AG04449 (cell line): ENCODE data around the gene EMD.
"Not testable (repeated sequence)": the region's sequence is repeated elsewhere in the genome, so short reads cannot be mapped to it uniquely, and the experiment has no call there.

Experiments used
- CTCF ChIA-PET: fragments of 350-600 bp; formaldehyde crosslinking; extraction: SDS; loops from one replicate; lab custom pipeline; 2021; ENCODE audit warnings: antibody characterized with exemption; lab: Yijun Ruan, JAX
- POLR2A ChIA-PET: fragments of 400-600, 350-600 bp; formaldehyde crosslinking; extraction: SDS; loops from one replicate; lab custom pipeline; 2020; ENCODE audit warnings: antibody characterized with exemption, inconsistent platforms; lab: Yijun Ruan, JAX
- DNase-seq: peaks from one replicate; pipeline ENCODE4 v3.0.0-alpha.2; 2010; ENCODE audit warnings: low read depth, low spot score
- H3K4me3 ChIP-seq: 2 replicates; pipeline ENCODE4 v1.5.1; 2011; ENCODE audit warnings: low read depth, mild to moderate bottlenecking, control low read depth, low read length
- CTCF ChIP-seq: IDR thresholded peaks from one replicate; pipeline ENCODE4 v1.5.1; 2011; ENCODE audit warnings: mild to moderate bottlenecking, moderate library complexity, low read length, control low read depth, inconsistent platforms; ENCODE audit not compliant: insufficient read depth; ENCODE audit errors: missing control alignments

Gene EMD

GRCh38 chrX:154378799-154379568 lies at the start of gene EMD:
Gene EMD, plus strand, starts transcription at chrX:154379295. Its CDS starts 190 bp downstream, at chrX:154379485.
- peak; percentile 82 for DNase-seq
- no peak for TF ChIP-seq CTCF
- ChIA-PET CTCF (no interaction called here), POLR2A (interaction anchor here (1.0 to 1.5 kb wide), 2 partner anchors 8 to 30 kb away, joined by 4 to 12 read pairs; no protein-coding TSS in a partner anchor)
- peak within 1 kb of the TSS; percentile 71 for H3K4me3 ChIP-seq

DNA sequence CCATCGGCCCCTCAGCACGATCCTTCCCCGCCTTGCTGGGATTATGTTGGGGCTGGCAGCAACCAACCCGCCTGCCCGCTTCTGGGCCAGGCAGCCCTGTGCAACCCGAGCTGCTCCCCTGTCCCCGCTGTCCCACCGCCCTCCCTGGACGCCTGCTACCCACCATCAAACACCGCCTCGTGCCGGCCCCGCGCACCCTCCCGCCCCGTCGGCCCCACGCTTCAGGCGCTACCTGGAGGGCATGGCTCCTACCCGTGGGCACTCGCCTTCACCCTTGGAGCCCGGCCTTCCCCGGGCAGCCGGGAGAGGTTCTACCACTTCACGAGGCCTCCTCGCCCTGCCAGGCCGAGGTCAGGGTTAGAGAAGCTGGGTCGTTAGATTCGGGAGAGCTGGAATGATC lies 46.5 kb upstream of the EMD start:
- no peak overlapping the region for H3K4me3 ChIP-seq
- CTCF ChIA-PET = interaction anchor here (2.3 kb wide), 1 partner anchor 41 kb away, joined by 7 read pairs; the partner anchor contains the start of gene FLNA
- POLR2A ChIA-PET = no interaction called here
- no peak for TF ChIP-seq CTCF
- DNase-seq = no peak

DNA sequence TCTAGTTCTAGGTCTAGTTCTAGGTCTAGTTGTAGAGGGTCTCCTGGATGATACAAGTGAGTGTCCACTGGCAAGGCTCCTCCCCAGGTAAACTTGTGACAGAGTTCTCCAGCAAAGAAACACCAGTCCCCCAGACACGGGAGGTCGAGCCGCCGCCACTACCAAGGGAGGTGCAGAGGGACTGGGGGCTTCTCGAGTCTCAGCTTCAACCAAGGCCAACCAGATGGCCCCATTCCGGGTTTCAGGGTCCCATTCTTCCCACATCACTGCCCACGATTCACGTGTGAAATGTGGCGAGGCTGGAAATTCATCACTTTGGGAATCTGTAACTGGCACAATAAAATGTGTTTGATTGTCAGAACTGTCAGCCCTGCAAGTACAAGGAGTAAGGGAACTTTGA lies 46.0 kb upstream of the EMD start:
- TF ChIP-seq CTCF = no peak
- ChIA-PET CTCF (interaction anchor here (2.3 kb wide), 1 partner anchor 41 kb away, joined by 7 read pairs; the partner anchor contains the start of gene FLNA), POLR2A (no interaction called here)
- no peak for DNase-seq
- no peak overlapping the region for H3K4me3 ChIP-seq

- DNase-seq = no peak
- no peak overlapping the region for H3K4me3 ChIP-seq
- TF ChIP-seq CTCF = no peak
- ChIA-PET POLR2A (no interaction called here), CTCF (interaction anchor here (2.3 kb wide), 1 partner anchor 40 kb away, joined by 7 read pairs; the partner anchor contains the start of gene FLNA)
Observed at GRCh38 chrX:154333837-154334271, 45.2 kb upstream of the EMD start.

DNA sequence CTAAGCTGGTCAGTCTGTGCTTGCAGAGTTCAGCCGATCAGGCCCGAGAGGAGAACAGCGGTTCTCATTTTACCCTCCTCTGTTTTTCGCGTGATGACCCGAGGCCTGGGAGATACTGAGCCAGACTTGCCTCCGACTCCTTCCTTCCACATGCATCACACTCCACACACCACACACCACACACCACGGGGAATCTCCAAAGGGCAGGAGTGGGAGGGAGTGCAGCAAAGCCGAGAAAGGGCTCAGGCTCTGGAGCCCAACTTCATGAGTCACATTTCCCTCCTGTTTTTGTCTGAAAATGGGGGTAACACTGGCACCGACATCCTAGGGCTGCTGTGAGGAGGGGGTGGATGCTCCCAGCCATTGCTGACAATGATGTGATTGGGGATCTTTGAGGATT lies 44.6 kb upstream of the EMD start:
- POLR2A ChIA-PET = no interaction called here
- DNase-seq = no peak
- TF ChIP-seq CTCF = no peak
- no peak overlapping the region for H3K4me3 ChIP-seq
- CTCF ChIA-PET = interaction anchor here (2.3 kb wide), 1 partner anchor 39 kb away, joined by 7 read pairs; the partner anchor contains the start of gene FLNA

DNA sequence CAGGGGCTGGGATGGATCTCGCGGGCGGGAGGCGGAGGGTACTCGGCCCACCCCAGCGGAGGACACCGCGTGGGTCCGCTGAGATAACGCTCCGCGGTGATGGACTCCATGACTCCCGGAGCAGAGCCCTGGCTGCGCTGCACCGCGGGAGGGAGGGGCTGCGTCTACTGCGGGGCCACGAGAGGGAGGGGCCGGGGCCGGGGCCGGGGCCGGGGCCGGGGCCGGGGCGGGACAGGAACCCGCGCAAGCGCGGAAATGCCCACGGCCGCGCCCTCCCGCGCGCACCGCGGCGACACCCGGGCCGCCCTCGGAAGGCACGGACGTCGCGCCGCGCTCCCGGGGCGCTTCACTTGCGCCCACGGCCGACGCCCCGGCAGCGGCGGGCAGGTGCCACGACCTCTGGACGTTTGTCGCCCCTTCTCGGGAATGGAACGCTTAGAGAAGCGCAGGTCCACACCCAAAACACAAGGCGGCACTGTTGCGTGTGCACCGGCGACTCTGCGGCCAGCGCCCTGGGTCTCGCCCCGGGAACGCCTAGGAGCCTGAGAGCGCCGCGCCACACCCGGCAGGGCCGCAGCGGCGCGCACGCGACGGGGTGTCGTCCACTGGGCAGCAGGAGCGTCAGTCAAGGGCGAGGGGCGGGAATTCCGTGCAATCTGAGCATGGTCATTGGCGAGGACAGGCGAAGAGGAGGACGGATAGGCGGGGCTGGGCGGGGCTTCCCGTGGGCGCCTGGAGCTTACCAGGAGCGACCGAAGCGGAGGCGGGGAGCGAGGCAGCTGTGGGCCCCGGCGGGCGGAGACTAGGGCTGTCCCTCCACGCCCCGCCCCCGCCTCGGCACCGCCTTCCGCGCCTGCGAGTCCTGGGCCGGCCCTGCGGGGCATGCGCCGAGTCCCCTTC lies 37.4 kb upstream of the EMD start:
- POLR2A ChIA-PET, CTCF ChIA-PET, H3K4me3 ChIP-seq, DNase-seq: not testable (repeated sequence)

DNA sequence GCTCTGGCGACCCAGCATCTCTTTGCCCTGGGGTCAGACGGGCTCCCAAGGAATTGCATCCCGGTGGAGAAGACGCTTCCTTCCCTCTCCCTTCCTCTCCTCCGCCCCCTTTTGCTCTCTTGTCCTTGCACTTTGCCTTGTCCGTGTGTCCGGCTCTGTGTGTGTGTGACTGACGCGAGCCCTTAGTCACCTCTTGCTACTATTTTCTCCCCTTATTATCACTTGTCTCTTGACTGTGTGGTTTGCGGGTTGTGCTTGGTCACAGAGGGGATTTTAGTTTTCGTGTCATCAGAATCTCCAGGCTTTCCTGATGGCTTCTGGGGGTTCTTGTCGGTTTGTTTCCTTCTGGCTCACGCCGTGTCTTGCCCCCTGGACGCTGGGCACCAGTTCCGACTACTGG lies 36.0 kb upstream of the EMD start:
- POLR2A ChIA-PET, CTCF ChIA-PET, H3K4me3 ChIP-seq, DNase-seq: not testable (repeated sequence)

DNA sequence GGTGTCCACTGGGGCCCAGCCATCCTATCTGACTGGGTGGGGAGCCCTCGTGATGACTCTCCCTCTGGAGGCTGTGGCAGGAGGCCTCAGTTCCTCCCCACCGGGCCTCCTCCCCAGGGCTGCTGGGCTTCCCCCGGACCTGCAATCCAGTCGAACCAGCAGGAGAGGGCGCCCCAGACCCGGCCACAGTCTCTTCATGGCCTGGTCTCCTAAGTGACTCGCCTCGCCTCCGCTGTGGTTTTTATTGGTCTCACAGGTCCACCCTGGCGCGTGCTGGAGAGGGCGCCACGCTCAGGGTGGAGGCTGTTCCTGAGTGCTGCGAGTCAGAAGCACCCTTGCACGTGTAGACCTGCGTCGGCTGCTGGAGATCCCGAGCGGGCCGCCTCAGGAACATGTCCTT lies 35.5 kb upstream of the EMD start:
- DNase-seq, CTCF ChIA-PET, H3K4me3 ChIP-seq, POLR2A ChIA-PET: not testable (repeated sequence)
